ENCODE data around the gene POLD2. TPM values are rescaled to one million over a fixed set of nuclear protein-coding genes. Genes with fewer than 3 reads are reported as not detected.

POLD2 gene
- total and polyA plus RNA-seq, 2 donors (not counting 1 experiment from before 2014, with no cell fraction given), result 69.8 to 76.5 TPM

GRCh38 chr7:44148166-44148565, 24.8 kb upstream of the POLD2 start:
- DNase-seq (ENCODE audit: low read depth in 2 of 2), result no peak
- Histone ChIP-seq H3K27ac (ENCODE audit: insufficient read depth, low read length) (no peak overlapping the region), H4K20me1 (ENCODE audit: control insufficient read depth, extremely low read depth, insufficient read depth, low read length) (no peaks in the 10 kb centered on the region), H3K4me3 (replicated peaks in 1 of 4; ENCODE audit: control extremely low read depth in 1 of 4, insufficient read depth in 1 of 4, low read depth in 3 of 4, low read length in 4 of 4) (no peak overlapping the region), H3K4me1 (ENCODE audit: control insufficient read depth, extremely low read depth, insufficient read depth, low read length) (no peaks in the 10 kb centered on the region), H3K36me3 (ENCODE audit: control insufficient read depth, insufficient read depth, low read length) (no peaks in the 10 kb centered on the region), H2AFZ (ENCODE audit: low read length) (no peak overlapping the region), H3K27me3 (ENCODE audit: control insufficient read depth, insufficient read depth, low read length) (peaks cover 18% of the 10 kb centered on the region), H3K4me2 (ENCODE audit: extremely low read depth, insufficient read depth, low read length) (no peak overlapping the region), H3K9me3 (ENCODE audit: control insufficient read depth, insufficient read depth, low read depth, low read length) (no peaks in the 10 kb centered on the region), H3K79me2 (ENCODE audit: control insufficient read depth, insufficient read depth, low read length) (no peaks in the 10 kb centered on the region), H3K9ac (ENCODE audit: insufficient read depth, low read length) (no peak overlapping the region)
- TF ChIP-seq EZH2 (IDR thresholded peaks at IDR 0.05; ENCODE audit: low read length, missing control alignments), result no peak
- no peak for TF ChIP-seq CTCF (conservative IDR thresholded peaks at IDR 0.05 in 1 of 2, IDR thresholded peaks at IDR 0.05 in 1 of 2; ENCODE audit: low read depth in 1 of 2, low read length in 2 of 2)

- Histone ChIP-seq H3K4me1 (ENCODE audit: control insufficient read depth, extremely low read depth, insufficient read depth, low read length) (no peaks in the 10 kb centered on the region), H3K9ac (ENCODE audit: insufficient read depth, low read length) (no peak overlapping the region), H3K36me3 (ENCODE audit: control insufficient read depth, insufficient read depth, low read length) (no peaks in the 10 kb centered on the region), H3K9me3 (ENCODE audit: control insufficient read depth, insufficient read depth, low read depth, low read length) (no peaks in the 10 kb centered on the region), H4K20me1 (ENCODE audit: control insufficient read depth, extremely low read depth, insufficient read depth, low read length) (no peaks in the 10 kb centered on the region), H3K4me3 (replicated peaks in 1 of 4; ENCODE audit: control extremely low read depth in 1 of 4, insufficient read depth in 1 of 4, low read depth in 3 of 4, low read length in 4 of 4) (no peak overlapping the region), H3K4me2 (ENCODE audit: extremely low read depth, insufficient read depth, low read length) (no peak overlapping the region), H3K27ac (ENCODE audit: insufficient read depth, low read length) (no peak overlapping the region), H2AFZ (ENCODE audit: low read length) (no peak overlapping the region), H3K79me2 (ENCODE audit: control insufficient read depth, insufficient read depth, low read length) (no peaks in the 10 kb centered on the region), H3K27me3 (ENCODE audit: control insufficient read depth, insufficient read depth, low read length) (peaks cover 18% of the 10 kb centered on the region)
- no peak for TF ChIP-seq CTCF (conservative IDR thresholded peaks at IDR 0.05 in 1 of 2, IDR thresholded peaks at IDR 0.05 in 1 of 2; ENCODE audit: low read depth in 1 of 2, low read length in 2 of 2)
- no peak for TF ChIP-seq EZH2 (IDR thresholded peaks at IDR 0.05; ENCODE audit: low read length, missing control alignments)
- DNase-seq (ENCODE audit: low read depth in 2 of 2), result peak; percentile 27 to 36
Measured at GRCh38 chr7:44147026-44147991, 24.0 kb upstream of the POLD2 start.

GRCh38 chr7:44145969-44146911, 22.9 kb upstream of the POLD2 start:
- TF ChIP-seq EZH2 (IDR thresholded peaks at IDR 0.05; ENCODE audit: low read length, missing control alignments) (peak; percentile 28), CTCF (conservative IDR thresholded peaks at IDR 0.05 in 1 of 2, IDR thresholded peaks at IDR 0.05 in 1 of 2; ENCODE audit: low read depth in 1 of 2, low read length in 2 of 2) (no peak)
- no peaks in the 10 kb centered on the region for H3K9me3 ChIP-seq (ENCODE audit: control insufficient read depth, insufficient read depth, low read depth, low read length)
- H3K27ac ChIP-seq (ENCODE audit: insufficient read depth, low read length), result no peak overlapping the region
- H2AFZ ChIP-seq (ENCODE audit: low read length), result peak overlapping the region; percentile 57
- no peaks in the 10 kb centered on the region for H3K36me3 ChIP-seq (ENCODE audit: control insufficient read depth, insufficient read depth, low read length)
- H3K9ac ChIP-seq (ENCODE audit: insufficient read depth, low read length), result no peak overlapping the region
- no peaks in the 10 kb centered on the region for H3K79me2 ChIP-seq (ENCODE audit: control insufficient read depth, insufficient read depth, low read length)
- peak overlapping the region; percentile 27 to 49 (median 42) for H3K4me3 ChIP-seq (replicated peaks in 1 of 4; ENCODE audit: control extremely low read depth in 1 of 4, insufficient read depth in 1 of 4, low read depth in 3 of 4, low read length in 4 of 4)
- H3K27me3 ChIP-seq (ENCODE audit: control insufficient read depth, insufficient read depth, low read length), result peaks cover 20% of the 10 kb centered on the region
- DNase-seq (ENCODE audit: low read depth in 2 of 2), result peak; percentile 41 to 45
- no peaks in the 10 kb centered on the region for H4K20me1 ChIP-seq (ENCODE audit: control insufficient read depth, extremely low read depth, insufficient read depth, low read length)
- no peaks in the 10 kb centered on the region for H3K4me1 ChIP-seq (ENCODE audit: control insufficient read depth, extremely low read depth, insufficient read depth, low read length)
- peak overlapping the region; percentile 92 for H3K4me2 ChIP-seq (ENCODE audit: extremely low read depth, insufficient read depth, low read length)
